HepG2 (cell line): ENCODE measurements around the gene SLC6A6. TPM values are rescaled to one million over a fixed set of nuclear protein-coding genes. Genes with fewer than 3 reads are reported as not detected.

Experiments used
- ATAC-seq: fragments of 200-7000 bp; cut with Tn5 transposase; 3 replicates; pipeline ENCODE4 v1.9.1; 2020; ENCODE audit warnings: mild to moderate bottlenecking, moderate library complexity
- BruUV-seq: library from RNA; stranded (reverse); fragments of 400-500 nt; replicated peaks from 2 replicates; lab custom pipeline; 2021; lab: Mats Ljungman, UMichigan
- CTCF ChIA-PET: fragments of 300-600 bp; formaldehyde crosslinking; extraction: SDS; loops from one replicate; lab custom pipeline; 2021; ENCODE audit warnings: low total read pairs, inconsistent platforms, low intra/inter-chr PET ratio; lab: Yijun Ruan, JAX
- POLR2A ChIA-PET: fragments of 350-600 bp; sonication (Branson Sonifier 250); formaldehyde crosslinking; loops from one replicate; lab custom pipeline; 2020; ENCODE audit warnings: antibody characterized with exemption, inconsistent platforms; lab: Yijun Ruan, JAX
- DNase-seq: peaks from one replicate; pipeline ENCODE4 v3.0.0-alpha.2; 2015; ENCODE audit warnings: low spot score
- FAIRE-seq: peaks from 3 replicates; lab custom pipeline; 2011; peaks lifted over from hg19 to GRCh38; lab: Jason Lieb, UNC
- H2AFZ ChIP-seq: one replicate; pipeline ENCODE4 v1.6.1; 2011; ENCODE audit warnings: low read length, inconsistent platforms
- H3K27ac ChIP-seq: fragments of 300-600 bp; 3 replicates; pipeline ENCODE4 v1.8.0; 2011; ENCODE audit warnings: mixed run types, mild to moderate bottlenecking, mixed read lengths, low read length, inconsistent platforms; ENCODE audit not compliant: insufficient read depth; ENCODE audit errors: extremely low read length
- H3K27me3 ChIP-seq, 2 experiments: fragments of 200-600 bp in 1 of 2; 2 replicates in 1 of 2; 3 replicates in 1 of 2; pipeline versions ENCODE4 v1.6.0 to v1.8.0; 2011; ENCODE audit warnings: low read length in 2 of 2, mild to moderate bottlenecking in 2 of 2, moderate library complexity in 2 of 2, inconsistent platforms in 1 of 2; ENCODE audit not compliant: insufficient read depth in 2 of 2, control insufficient read depth in 1 of 2
- H3K36me3 ChIP-seq, 2 experiments: fragments of 200-600 bp in 1 of 2; replicated peaks in 1 of 2; 2 replicates in 1 of 2; 3 replicates in 1 of 2; pipeline versions ENCODE4 v1.5.1 to v1.8.0; 2011; ENCODE audit warnings: low read length in 2 of 2, inconsistent platforms in 1 of 2; ENCODE audit not compliant: insufficient read depth in 2 of 2, control insufficient read depth in 1 of 2
- H3K4me1 ChIP-seq: 2 replicates; pipeline ENCODE4 v1.5.1; 2012; ENCODE audit warnings: low read length, inconsistent platforms; ENCODE audit not compliant: insufficient read depth
- H3K4me2 ChIP-seq: 2 replicates; pipeline ENCODE4 v1.6.0; 2011; ENCODE audit warnings: low read depth, low read length, inconsistent platforms
- H3K4me3 ChIP-seq, 3 experiments: fragments of 200-600 bp in 1 of 3; sonication (generic), shearing (Covaris generic) in 1 of 3; replicated peaks in 1 of 3; 2 replicates each; pipeline ENCODE4 v1.5.1; 2011 to 2016; ENCODE audit warnings: low read length in 3 of 3, inconsistent platforms in 2 of 3, low read depth in 2 of 3, mild to moderate bottlenecking in 2 of 3, control low read depth in 1 of 3, mixed read lengths in 1 of 3; ENCODE audit not compliant: insufficient read depth in 1 of 3
- H3K79me2 ChIP-seq: one replicate; pipeline ENCODE4 v1.6.1; 2011; ENCODE audit warnings: low read length, inconsistent platforms; ENCODE audit not compliant: insufficient read depth
- H3K9ac ChIP-seq: 2 replicates; pipeline ENCODE4 v1.6.0; 2011; ENCODE audit warnings: mild to moderate bottlenecking, low read depth, low read length, inconsistent platforms; ENCODE audit not compliant: insufficient read depth
- H3K9me3 ChIP-seq: 2 replicates; pipeline ENCODE4 v1.5.1; 2012; ENCODE audit warnings: mild to moderate bottlenecking, low read length
- H4K20me1 ChIP-seq: 2 replicates; pipeline ENCODE4 v1.6.0; 2011; ENCODE audit warnings: inconsistent platforms, mild to moderate bottlenecking, low read length, moderate library complexity; ENCODE audit not compliant: insufficient read depth
- PHF8 ChIP-seq: sonication (generic); formaldehyde crosslinking; IDR thresholded peaks from 2 replicates; pipeline ENCODE4 v1.5.0; 2020; ENCODE audit warnings: missing genetic modification reagents
- ZNF687 ChIP-seq: sonication (generic); formaldehyde crosslinking; IDR thresholded peaks from 2 replicates; pipeline ENCODE4 v1.5.1; 2020; ENCODE audit warnings: mild to moderate bottlenecking, missing genetic modification reagents, moderate library complexity
- ZNF746 ChIP-seq: sonication (generic); formaldehyde crosslinking; IDR thresholded peaks from 2 replicates; pipeline ENCODE4 v1.8.0; 2022; ENCODE audit warnings: mild to moderate bottlenecking, missing genetic modification reagents
- WGBS: methylation state at CpG from one replicate; pipeline ENCODE4 v1.1.6; 2017; ENCODE audit warnings: low lambda C conversion rate; 5-methylcytosine and 5-hydroxymethylcytosine counted together
- in situ Hi-C: cut with HindIII; loops from 2 replicates; pipeline ENCODE4 v1.10.0; 2017; ENCODE audit warnings: low pct_unique_long_range_greater_than_20kb; ENCODE audit not compliant: extremely low pct_ligation_motif_present
- intact Hi-C: fragments of 100-400 bp; cut with micrococcal nuclease; formaldehyde crosslinking; loops from one replicate; pipeline ENCODE4 v1.10.0; 2022; ENCODE audit not compliant: unreplicated experiment
- polyA plus RNA-seq, 8 experiments: library from polyadenylated mRNA; depleted of rRNA in 3 of 8; stranded (reverse) in 7 of 8; unstranded in 1 of 8; fragments of >200 nt; fragmentation: Illumina TruSeq in 4 of 8; extraction: Trizol in 4 of 8; gene quantifications; 2 replicates each; pipeline versions ENCODE4 v1.2.1 to v1.2.3, GENCODE V29; 2011 to 2016; ENCODE audit warnings: low read depth in 4 of 8, missing spikeins in 1 of 8, mixed read lengths in 1 of 8; ENCODE audit not compliant: insufficient read depth in 1 of 8
- total RNA-seq, 5 experiments: library from RNA; depleted of rRNA; stranded (reverse); fragments of >200 nt; fragmentation: Illumina TruSeq; extraction: Trizol; gene quantifications; 2 replicates each; pipeline ENCODE4 v1.2.3, GENCODE V29; 2016; ENCODE audit warnings: low read depth in 1 of 5
- TF ChIP-seq, protein P1 (sequence below): sonication (generic); formaldehyde crosslinking; IDR thresholded peaks from 2 replicates; pipeline ENCODE4 v1.4.0; 2020; ENCODE audit warnings: mild to moderate bottlenecking, missing genetic modification reagents

SLC6A6 gene
- total and polyA plus RNA-seq, 2 of the 13 experiments (the other 11 are each of a cell fraction or from before 2014, with no cell fraction given) = 14.1 to 20.7 TPM

GRCh38 chr3:14468621-14468981, 66.2 kb downstream of the SLC6A6 start:
- FAIRE-seq (no peak), ATAC-seq (no peak), DNase-seq (no peak)
- POLR2A ChIA-PET = no interaction called here
- Histone ChIP-seq H3K27me3 (no peaks in the 10 kb centered on the region), H3K36me3 (peaks cover 17 to 63% of the 10 kb centered on the region in 2 experiments; a peak in 4 of 5 replicates), H4K20me1 (no peaks in the 10 kb centered on the region), H3K4me2 (no peak overlapping the region), H3K79me2 (no peaks in the 10 kb centered on the region), H3K9ac (no peak overlapping the region), H3K4me1 (no peaks in the 10 kb centered on the region), H3K4me3 (no peak overlapping the region), H3K27ac (no peak overlapping the region), H3K9me3 (no peaks in the 10 kb centered on the region), H2AFZ (no peak overlapping the region)
- in situ Hi-C loops = loop anchor here (10.0 kb wide), 2 partner anchors 264 to 574 kb away; no protein-coding TSS in a partner anchor
- CTCF ChIA-PET = interaction anchor here (1.6 to 2.9 kb wide), 3 partner anchors 66 to 265 kb away, joined by 11 to 33 read pairs (median 11); partner anchors contain the start of gene SLC6A6
- 96% methylated on average over 6 of the region's 13 CpGs for WGBS
- BruUV-seq = no TSS peak
- intact Hi-C loops = loop anchor here (1.0 to 2.0 kb wide), 2 partner anchors 66 to 207 kb away; partner anchors contain the start of gene SLC6A6
- no peak for TF ChIP-seq PHF8 (CRISPR knock-in tag)
- 0 out of 2 replicates have a peak, but pooled peaks have one; percentile 9 for TF ChIP-seq ZNF687 (CRISPR knock-in tag)
- TF ChIP-seq, protein P1, sequence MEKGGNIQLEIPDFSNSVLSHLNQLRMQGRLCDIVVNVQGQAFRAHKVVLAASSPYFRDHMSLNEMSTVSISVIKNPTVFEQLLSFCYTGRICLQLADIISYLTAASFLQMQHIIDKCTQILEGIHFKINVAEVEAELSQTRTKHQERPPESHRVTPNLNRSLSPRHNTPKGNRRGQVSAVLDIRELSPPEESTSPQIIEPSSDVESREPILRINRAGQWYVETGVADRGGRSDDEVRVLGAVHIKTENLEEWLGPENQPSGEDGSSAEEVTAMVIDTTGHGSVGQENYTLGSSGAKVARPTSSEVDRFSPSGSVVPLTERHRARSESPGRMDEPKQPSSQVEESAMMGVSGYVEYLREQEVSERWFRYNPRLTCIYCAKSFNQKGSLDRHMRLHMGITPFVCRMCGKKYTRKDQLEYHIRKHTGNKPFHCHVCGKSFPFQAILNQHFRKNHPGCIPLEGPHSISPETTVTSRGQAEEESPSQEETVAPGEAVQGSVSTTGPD = no peak
- no peak for TF ChIP-seq ZNF746 (CRISPR knock-in tag)
